ENCODE results near the gene SLC12A9.
A peak's percentile ranks its signal among the peaks of the same experiment; 100 is the strongest.

Gene SLC12A9

GRCh38 chr7:100886142-100886935 lies 33.8 kb downstream of the SLC12A9 start:
- no peak for DNase-seq

DNA sequence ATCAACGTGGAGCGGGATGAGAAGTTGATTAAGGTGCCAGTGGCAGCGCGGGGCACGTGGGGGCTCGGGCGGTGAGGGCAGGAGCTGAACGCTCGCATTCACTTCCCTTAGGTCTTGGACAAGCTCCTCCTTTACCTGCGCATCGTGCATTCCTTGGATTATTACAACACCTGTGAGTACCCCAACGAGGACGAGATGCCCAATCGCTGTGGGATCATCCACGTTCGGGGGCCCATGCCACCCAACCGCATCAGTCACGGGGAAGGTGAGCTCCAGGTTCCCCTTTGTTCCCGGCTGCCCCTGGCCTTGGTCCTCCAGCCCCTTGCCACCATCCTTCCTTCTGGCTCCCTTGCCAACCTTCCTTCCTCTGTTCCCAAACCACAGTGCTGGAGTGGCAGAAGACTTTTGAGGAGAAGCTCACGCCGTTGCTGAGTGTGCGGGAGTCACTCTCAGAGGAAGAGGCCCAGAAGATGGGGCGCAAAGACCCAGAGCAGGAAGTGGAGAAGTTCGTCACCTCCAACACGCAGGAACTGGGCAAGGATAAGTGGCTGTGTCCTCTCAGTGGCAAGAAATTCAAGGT lies 34.5 kb downstream of the SLC12A9 start:
- no peak for DNase-seq

GRCh38 chr7:100887516-100888290 lies 35.2 kb downstream of the SLC12A9 start:
- DNase-seq = peak; percentile 94

GRCh38 chr7:100888291-100888987 lies 35.9 kb downstream of the SLC12A9 start:
- no peak for DNase-seq

GRCh38 chr7:100888988-100889750 lies 36.7 kb downstream of the SLC12A9 start, which contains the start of gene UFSP1:
TSS of gene UFSP1 (minus strand) at chr7:100889715. CDS start at chr7:100889271, 444 bp downstream.
- DNase-seq = no peak

DNA sequence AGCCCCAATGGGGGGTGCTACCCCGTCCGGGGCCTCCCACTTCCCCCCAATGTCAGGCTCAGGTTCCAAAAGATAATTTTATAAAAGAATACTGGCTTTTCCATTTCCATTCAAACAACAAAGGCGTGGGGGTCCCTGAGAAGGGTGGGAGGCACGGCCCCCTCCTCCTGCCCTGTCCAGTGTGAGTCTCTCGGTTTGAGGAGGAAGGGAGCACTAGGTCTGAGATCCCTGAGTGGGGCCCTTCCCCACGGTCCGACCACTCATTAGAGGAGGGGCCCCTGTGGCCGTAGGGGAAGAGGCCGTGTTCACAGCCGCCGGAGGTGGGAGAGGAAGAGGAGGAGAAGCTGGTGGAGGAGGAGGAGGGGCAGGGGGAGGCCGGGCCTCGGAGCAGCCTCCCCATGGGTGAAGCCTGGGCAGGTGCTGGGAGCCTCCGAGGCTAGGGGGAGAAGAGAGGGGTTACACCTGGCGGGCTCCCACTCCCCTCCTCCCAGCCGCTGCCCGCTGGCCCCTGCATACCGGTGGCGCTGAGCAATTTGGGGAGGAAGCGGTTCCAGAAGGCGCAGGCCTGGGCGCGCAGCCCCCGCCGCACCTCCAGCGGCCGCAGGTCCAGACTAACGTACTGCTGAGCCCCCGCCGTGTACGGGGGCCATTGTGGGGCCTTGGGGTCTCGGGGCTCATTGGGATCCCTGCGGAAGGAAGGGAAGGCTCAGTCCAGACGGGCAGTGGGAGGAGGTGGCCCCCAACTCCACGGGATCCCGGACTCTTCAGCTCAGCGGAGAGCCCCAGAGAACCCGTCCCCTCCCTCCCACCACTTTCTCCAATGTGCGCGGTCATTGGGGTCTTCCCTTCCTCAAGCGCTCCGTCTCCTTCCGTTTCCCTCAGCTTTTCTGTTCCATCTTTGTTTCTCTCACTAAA lies 38.4 kb downstream of the SLC12A9 start:
- DNase-seq = no peak

- DNase-seq = no peak
Measured at GRCh38 chr7:100891568-100892247, 39.2 kb downstream of the SLC12A9 start.

GRCh38 chr7:100892364-100893317 lies 40.1 kb downstream of the SLC12A9 start:
- DNase-seq = no peak

GRCh38 chr7:100893318-100893895 lies 40.9 kb downstream of the SLC12A9 start:
- DNase-seq = no peak

DNA sequence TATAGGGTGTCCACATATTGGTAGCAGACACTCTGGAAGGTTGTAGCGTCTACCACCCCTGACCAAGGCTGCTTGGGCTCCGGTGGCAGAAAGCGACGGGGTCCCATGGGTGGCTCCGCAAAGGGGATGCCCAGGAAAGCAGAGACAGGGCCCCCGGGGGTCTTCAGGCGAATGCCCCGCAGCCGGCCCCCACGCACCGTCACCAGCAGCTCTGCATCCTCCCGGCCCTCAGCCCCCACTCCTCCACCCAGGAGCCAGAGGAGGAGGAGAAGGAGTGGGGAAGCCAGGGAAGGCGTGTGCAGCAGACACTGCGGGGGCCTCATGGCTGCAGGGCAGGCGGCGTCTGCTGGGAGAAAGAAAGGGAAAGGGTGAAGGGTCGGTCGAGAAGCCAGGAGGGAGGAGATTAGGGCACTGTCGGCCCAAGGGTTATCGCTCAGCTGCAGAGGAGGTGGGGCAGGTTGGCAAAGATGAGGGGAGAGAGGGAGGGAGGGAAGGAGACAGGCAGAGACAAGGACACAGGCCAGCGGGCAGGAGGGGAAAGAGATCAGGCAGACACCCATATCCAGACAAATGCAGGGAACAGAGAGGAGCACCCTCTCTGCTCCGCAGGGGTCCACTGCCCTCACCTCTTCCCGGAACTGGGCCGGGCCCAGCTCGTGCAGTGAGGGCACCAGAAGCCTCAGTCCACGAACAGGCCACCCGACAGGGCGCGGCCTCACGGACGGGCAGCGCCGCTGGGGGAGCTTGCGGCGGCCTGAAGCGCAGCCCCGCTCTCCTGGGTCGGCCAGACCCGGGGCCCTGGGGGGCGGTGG lies 41.6 kb downstream of the SLC12A9 start:
- DNase-seq = peak; percentile 83

GRCh38 chr7:100894860-100895700 lies 42.6 kb downstream of the SLC12A9 start:
- peak; percentile 59 for DNase-seq

GRCh38 chr7:100895701-100895955 lies 43.1 kb downstream of the SLC12A9 start, which contains the start of gene ACHE:
TSS of gene ACHE (minus strand) at chr7:100895888. CDS start at chr7:100894232, 1,656 bp downstream.
- no peak for DNase-seq

- DNase-seq = peak; percentile 57
Measured at GRCh38 chr7:100895956-100896731, 43.6 kb downstream of the SLC12A9 start.

DNA sequence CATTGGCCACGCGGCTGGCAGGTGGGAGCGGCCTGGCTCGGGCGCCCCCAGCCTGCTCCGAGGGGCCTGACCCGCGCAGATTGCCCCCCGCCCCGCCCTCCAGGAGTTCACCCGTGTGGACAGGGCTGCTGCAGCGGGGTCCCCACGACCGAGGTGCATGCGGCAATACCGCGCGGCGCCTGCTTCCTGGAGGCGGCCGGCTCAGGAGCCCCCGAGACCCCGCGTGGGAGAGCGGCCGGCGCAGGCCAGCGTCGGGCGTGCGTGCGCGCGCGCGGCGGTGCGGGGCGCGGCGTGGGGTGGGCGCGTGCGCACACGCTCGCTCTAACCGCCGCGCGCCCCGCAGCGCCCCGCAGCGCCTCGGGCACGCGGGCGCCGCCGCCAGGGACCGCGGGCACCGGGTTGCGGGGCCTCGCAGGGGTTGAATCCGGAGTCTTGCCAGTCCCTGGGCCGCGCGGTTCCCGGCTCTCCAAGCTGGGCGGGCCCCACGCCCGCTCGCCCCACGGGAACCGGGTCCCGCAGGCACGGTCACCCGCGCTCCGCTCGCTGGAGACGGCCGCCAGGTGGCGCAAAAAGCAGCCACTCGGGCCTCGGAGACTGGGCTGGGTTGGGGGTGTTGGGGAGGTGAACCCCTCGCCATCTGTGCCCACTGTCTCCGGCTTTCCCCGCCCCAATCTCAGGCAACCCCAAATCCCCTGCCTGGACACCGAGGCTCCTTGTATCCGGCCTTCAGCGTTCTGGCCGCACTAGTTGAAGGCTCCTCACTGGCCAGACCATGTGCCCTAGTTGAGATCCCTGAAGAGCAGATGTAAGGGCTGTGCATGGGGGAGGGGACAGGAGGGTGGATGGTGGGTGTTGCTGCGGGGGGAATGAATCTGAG lies 44.5 kb downstream of the SLC12A9 start:
- peak; percentile 40 for DNase-seq

DNA sequence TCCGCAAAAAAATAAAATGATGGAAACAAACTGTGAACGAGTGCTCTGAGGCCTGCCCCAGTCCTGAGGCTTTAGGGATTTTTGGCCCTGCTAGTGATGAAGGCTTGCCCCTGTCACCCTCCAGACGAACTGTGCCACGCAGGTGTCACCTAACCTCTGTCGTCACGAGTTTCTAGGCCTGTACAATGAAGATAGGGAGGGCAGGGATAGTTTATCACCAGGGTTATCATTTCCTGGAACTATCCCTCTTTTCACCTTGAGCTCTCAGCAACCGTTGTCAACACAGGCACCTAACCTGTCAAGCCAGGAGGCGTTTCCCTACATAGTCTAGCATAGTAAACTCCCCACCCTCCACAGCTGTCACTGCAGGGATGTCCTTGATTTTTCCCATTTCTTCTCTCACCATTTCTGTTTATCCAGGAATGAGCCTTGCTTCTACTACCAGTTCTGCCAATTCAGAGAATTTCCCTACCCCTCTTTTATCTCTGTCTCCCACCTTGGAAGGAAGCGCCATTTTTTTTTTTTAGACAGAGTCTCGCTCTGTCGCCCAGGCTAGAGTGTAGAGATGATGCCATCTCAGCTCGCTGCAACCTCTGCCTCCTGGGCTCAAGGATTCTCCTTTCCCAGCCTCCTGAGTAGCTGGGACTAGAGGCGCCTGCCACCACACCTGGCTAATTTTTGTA lies 45.4 kb downstream of the SLC12A9 start:
- no peak for DNase-seq
